IMR-90 (cell line): ENCODE data around the gene HECTD2. TPM values are rescaled to one million over a fixed set of nuclear protein-coding genes. Genes with fewer than 3 reads are reported as not detected.

ENCODE experiments used
- ATAC-seq: fragments of 200-7000 bp; cut with Tn5 transposase; 2 replicates; pipeline ENCODE4 v1.9.1; 2020; ENCODE audit warnings: low read depth, mild to moderate bottlenecking, moderate library complexity
- BruUV-seq: library from RNA; stranded (reverse); fragments of 400-500 nt; replicated peaks from 2 replicates; lab custom pipeline; 2021; lab: Mats Ljungman, UMichigan
- CTCF ChIA-PET: fragments of 300-600 bp; formaldehyde crosslinking; extraction: SDS; loops from one replicate; lab custom pipeline; 2021; ENCODE audit warnings: antibody characterized with exemption; lab: Yijun Ruan, JAX
- POLR2A ChIA-PET: fragments of 300-600 bp; sonication (Branson Sonifier 250); formaldehyde crosslinking; loops from one replicate; lab custom pipeline; 2022; ENCODE audit warnings: antibody characterized with exemption; ENCODE audit not compliant: unreplicated experiment; lab: Charles Lee
- DNase-seq: peaks from one replicate; pipeline ENCODE4 v3.0.0; 2013
- H2AFZ ChIP-seq: replicated peaks from 2 replicates; pipeline ENCODE3; 2013; ENCODE audit warnings: low read length, mild to moderate bottlenecking; ENCODE audit not compliant: poor library complexity
- H2AK5ac ChIP-seq: 2 replicates; pipeline ENCODE4 v1.6.1; 2013; ENCODE audit warnings: low read depth, low read length, inconsistent platforms
- H2AK9ac ChIP-seq: replicated peaks from 2 replicates; pipeline ENCODE3; 2013; ENCODE audit warnings: mild to moderate bottlenecking, low read depth, low read length, moderate library complexity; ENCODE audit not compliant: poor library complexity
- H2BK120ac ChIP-seq: 2 replicates; pipeline ENCODE4 v1.6.1; 2013; ENCODE audit warnings: low read depth, low read length, inconsistent platforms
- H2BK15ac ChIP-seq: 3 replicates; pipeline ENCODE4 v1.6.1; 2013; ENCODE audit warnings: low read depth, low read length, inconsistent platforms
- H2BK20ac ChIP-seq: 2 replicates; pipeline ENCODE4 v1.6.1; 2013; ENCODE audit warnings: low read depth, mild to moderate bottlenecking, inconsistent platforms, low read length, moderate library complexity
- H2BK5ac ChIP-seq: 2 replicates; pipeline ENCODE4 v1.6.1; 2013; ENCODE audit warnings: mild to moderate bottlenecking, low read depth, low read length, inconsistent platforms; ENCODE audit not compliant: poor library complexity, severe bottlenecking
- H3K14ac ChIP-seq: replicated peaks from 2 replicates; pipeline ENCODE4 v1.6.1; 2013; ENCODE audit warnings: low read depth, low read length, inconsistent platforms
- H3K18ac ChIP-seq: 2 replicates; pipeline ENCODE4 v1.6.1; 2013; ENCODE audit warnings: low read depth, low read length, control low read depth
- H3K23ac ChIP-seq: 2 replicates; pipeline ENCODE4 v1.6.1; 2013; ENCODE audit warnings: low read depth, low read length, inconsistent platforms
- H3K27ac ChIP-seq: 2 replicates; pipeline ENCODE4 v1.5.1; 2013; ENCODE audit warnings: mild to moderate bottlenecking, control low read depth, low read length; ENCODE audit not compliant: insufficient read depth
- H3K27me3 ChIP-seq: 2 replicates; pipeline ENCODE4 v1.6.1; 2013; ENCODE audit warnings: low read length; ENCODE audit not compliant: control insufficient read depth, insufficient read depth
- H3K36me3 ChIP-seq: 2 replicates; pipeline ENCODE4 v1.6.1; 2013; ENCODE audit warnings: low read length, mixed read lengths; ENCODE audit not compliant: control insufficient read depth, insufficient read depth
- H3K4ac ChIP-seq: 2 replicates; pipeline ENCODE4 v1.6.1; 2013; ENCODE audit warnings: low read depth, low read length, inconsistent platforms
- H3K4me1 ChIP-seq: 2 replicates; pipeline ENCODE4 v1.6.1; 2013; ENCODE audit warnings: low read length, mixed read lengths; ENCODE audit not compliant: control insufficient read depth, insufficient read depth
- H3K4me2 ChIP-seq: 2 replicates; pipeline ENCODE4 v1.6.1; 2013; ENCODE audit warnings: low read depth, mild to moderate bottlenecking, control low read depth, low read length, moderate library complexity
- H3K4me3 ChIP-seq: 2 replicates; pipeline ENCODE4 v1.5.1; 2013; ENCODE audit warnings: low read depth, mild to moderate bottlenecking, control low read depth, low read length, moderate library complexity; ENCODE audit not compliant: insufficient read depth
- H3K56ac ChIP-seq: 2 replicates; pipeline ENCODE4 v1.6.1; 2013; ENCODE audit warnings: low read length, inconsistent platforms; ENCODE audit not compliant: insufficient read depth; ENCODE audit errors: extremely low read depth
- H3K79me1 ChIP-seq, 2 experiments: 2 replicates each; pipeline ENCODE4 v1.6.1; 2013; ENCODE audit warnings: low read length in 2 of 2, inconsistent platforms in 1 of 2, low read depth in 1 of 2
- H3K9ac ChIP-seq: 2 replicates; pipeline ENCODE4 v1.6.1; 2013; ENCODE audit warnings: low read depth, low read length, control low read depth
- H3K9me1 ChIP-seq: 2 replicates; pipeline ENCODE4 v1.6.1; 2013; ENCODE audit warnings: low read length, inconsistent platforms; ENCODE audit not compliant: insufficient read depth
- H3K9me3 ChIP-seq: 2 replicates; pipeline ENCODE4 v1.6.1; 2013; ENCODE audit warnings: low read length; ENCODE audit not compliant: control insufficient read depth, insufficient read depth
- H4K20me1 ChIP-seq: 2 replicates; pipeline ENCODE4 v1.6.1; 2013; ENCODE audit warnings: low read length, inconsistent platforms; ENCODE audit not compliant: insufficient read depth
- H4K5ac ChIP-seq: 2 replicates; pipeline ENCODE4 v1.6.1; 2013; ENCODE audit warnings: mild to moderate bottlenecking, low read depth, low read length, control low read depth
- H4K8ac ChIP-seq, 2 experiments: 2 replicates each; pipeline ENCODE4 v1.6.1; 2013; ENCODE audit warnings: low read depth in 2 of 2, low read length in 2 of 2, control low read depth in 1 of 2, inconsistent platforms in 1 of 2
- H4K91ac ChIP-seq: 2 replicates; pipeline ENCODE4 v1.6.1; 2013; ENCODE audit warnings: low read depth, low read length, inconsistent platforms; ENCODE audit not compliant: insufficient read depth
- CEBPB ChIP-seq: IDR thresholded peaks from 2 replicates; pipeline ENCODE4 v1.6.1; 2012; ENCODE audit warnings: low read depth, low read length, improper control_type of control experiment
- CTCF ChIP-seq: conservative IDR thresholded peaks from 2 replicates; pipeline ENCODE4 v1.5.1; 2012; ENCODE audit warnings: mild to moderate bottlenecking, low read depth, low read length, improper control_type of control experiment
- FOS ChIP-seq: fragments of 150-350 bp; IDR thresholded peaks from 2 replicates; pipeline ENCODE4 v1.6.1; 2016; ENCODE audit warnings: low read depth, low read length
- MAZ ChIP-seq: IDR thresholded peaks from 2 replicates; pipeline ENCODE4 v1.6.1; 2012; ENCODE audit warnings: low read depth, mild to moderate bottlenecking, low read length, improper control_type of control experiment, moderate library complexity, borderline replicate concordance
- MXI1 ChIP-seq: IDR thresholded peaks from 2 replicates; pipeline ENCODE4 v1.6.1; 2012; ENCODE audit warnings: low read depth, mild to moderate bottlenecking, low read length, moderate library complexity, borderline replicate concordance
- RFX5 ChIP-seq: IDR thresholded peaks from 2 replicates; pipeline ENCODE4 v1.8.0; 2012; ENCODE audit warnings: low read depth, mild to moderate bottlenecking, low read length, moderate library complexity
- WGBS, 2 experiments: methylation state at CpG; one replicate each; pipeline versions ENCODE4 v1.1.5 to v1.1.7; 2013; ENCODE audit warnings: missing lambda C conversion rate in 2 of 2; ENCODE audit not compliant: insufficient read length in 1 of 2; ENCODE audit errors: extremely low coverage in 2 of 2; 5-methylcytosine and 5-hydroxymethylcytosine counted together
- dilution Hi-C: fragments of 300-500 bp; cut with HindIII; formaldehyde crosslinking; loops from one replicate; pipeline ENCODE4 v1.14.3; 2018; ENCODE audit warnings: low sequenced_read_pairs; ENCODE audit not compliant: unreplicated experiment
- in situ Hi-C: fragments of 300-500 bp; cut with MboI; formaldehyde crosslinking; loops from 3 replicates; pipeline ENCODE4 v1.14.3; 2019; ENCODE audit warnings: low sequenced_read_pairs, inconsistent platforms, mixed read lengths
- intact Hi-C: fragments of 100-400 bp; cut with micrococcal nuclease; formaldehyde crosslinking; loops from 2 replicates; pipeline ENCODE4 v1.10.0; 2022
- polyA plus RNA-seq, 3 experiments: library from polyadenylated mRNA; depleted of rRNA; stranded (reverse); fragments of >200 nt; gene quantifications; 2 replicates each; pipeline ENCODE4 v1.2.3, GENCODE V29; 2012; ENCODE audit warnings: low replicate concordance in 1 of 3
- total RNA-seq: library from RNA; depleted of rRNA; stranded (reverse); fragments of >200 nt; gene quantifications from 2 replicates; pipeline ENCODE4 v1.2.3, GENCODE V29; 2012
- TF ChIP-seq, protein P1 (sequence below): fragments of 150-350 bp; IDR thresholded peaks from 2 replicates; pipeline ENCODE4 v1.6.1; 2016; ENCODE audit warnings: low read depth, mild to moderate bottlenecking, low read length, moderate library complexity, borderline replicate concordance

Gene HECTD2
- total and polyA plus RNA-seq, 2 of the 4 experiments (the other 2 are of a cell fraction): 5.2 to 5.9 TPM

GRCh38 chr10:91559169-91559568, 149.0 kb downstream of the HECTD2 start:
- no peaks in the 10 kb centered on the region for H3K79me1 ChIP-seq
- H3K14ac ChIP-seq: no peak overlapping the region
- no peaks in the 10 kb centered on the region for H3K27me3 ChIP-seq
- H3K4ac ChIP-seq: no peak overlapping the region
- H3K9me1 ChIP-seq: no peaks in the 10 kb centered on the region
- H3K36me3 ChIP-seq: no peaks in the 10 kb centered on the region
- no peak overlapping the region for H3K4me2 ChIP-seq
- ATAC-seq (no peak), DNase-seq (no peak)
- dilution Hi-C loops (no loop called here), intact Hi-C loops (no loop called here), in situ Hi-C loops (loop anchor here (10.0 kb wide), 1 partner anchor 136 kb away; no protein-coding TSS in a partner anchor)
- H3K18ac ChIP-seq: no peak overlapping the region
- 80% methylated on average over 1 of the region's 1 CpG; no CpG with 5 or more reads in 1 of the 2 experiments for WGBS, 2 experiments
- H4K91ac ChIP-seq: no peak overlapping the region
- no peak overlapping the region for H2AK5ac ChIP-seq
- BruUV-seq: no TSS peak
- H3K56ac ChIP-seq: no peak overlapping the region
- ChIA-PET POLR2A (interaction anchor here (0.5 kb wide), 1 partner anchor 552 kb away, joined by 4 read pairs; no protein-coding TSS in a partner anchor), CTCF (interaction anchor here (1.2 kb wide), 1 partner anchor 74 kb away, joined by 3 read pairs; the partner anchor contains the start of gene PPP1R3C)
- H2AFZ ChIP-seq: no peak overlapping the region
- peaks cover 3% of the 10 kb centered on the region; the same call in 1 of the 2 replicates for H3K4me1 ChIP-seq
- no peak overlapping the region for H3K9ac ChIP-seq
- no peak overlapping the region for H3K27ac ChIP-seq
- H2BK120ac ChIP-seq: no peak overlapping the region
- H2AK9ac ChIP-seq: no peak overlapping the region
- no peak overlapping the region for H2BK5ac ChIP-seq
- H3K9me3 ChIP-seq: no peaks in the 10 kb centered on the region
- H4K8ac ChIP-seq: no peak overlapping the region
- no peak overlapping the region for H3K23ac ChIP-seq
- peak overlapping the region; percentile 13; the same call in 1 of the 2 replicates for H2BK20ac ChIP-seq
- no peaks in the 10 kb centered on the region for H4K20me1 ChIP-seq
- no peak overlapping the region for H2BK15ac ChIP-seq
- no peak overlapping the region for H4K5ac ChIP-seq
- H3K4me3 ChIP-seq: no peak overlapping the region
- TF ChIP-seq MXI1 (no peak), CTCF (no peak), RFX5 (no peak), CEBPB (no peak), MAZ (no peak), FOS (no peak)
- TF ChIP-seq, protein P1, sequence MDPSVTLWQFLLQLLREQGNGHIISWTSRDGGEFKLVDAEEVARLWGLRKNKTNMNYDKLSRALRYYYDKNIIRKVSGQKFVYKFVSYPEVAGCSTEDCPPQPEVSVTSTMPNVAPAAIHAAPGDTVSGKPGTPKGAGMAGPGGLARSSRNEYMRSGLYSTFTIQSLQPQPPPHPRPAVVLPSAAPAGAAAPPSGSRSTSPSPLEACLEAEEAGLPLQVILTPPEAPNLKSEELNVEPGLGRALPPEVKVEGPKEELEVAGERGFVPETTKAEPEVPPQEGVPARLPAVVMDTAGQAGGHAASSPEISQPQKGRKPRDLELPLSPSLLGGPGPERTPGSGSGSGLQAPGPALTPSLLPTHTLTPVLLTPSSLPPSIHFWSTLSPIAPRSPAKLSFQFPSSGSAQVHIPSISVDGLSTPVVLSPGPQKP: no peak
